OCI-M1 (cell line): Measurements from ENCODE around the gene DYNLT1.
"Not testable (repeated sequence)": the region's sequence is repeated elsewhere in the genome, so short reads cannot be mapped to it uniquely, and the experiment has no call there.

ENCODE experiments used
- DNase-seq: peaks from one replicate; lab custom pipeline; 2025; lab: John Stamatoyannopoulos, UW

DYNLT1 gene

DNA sequence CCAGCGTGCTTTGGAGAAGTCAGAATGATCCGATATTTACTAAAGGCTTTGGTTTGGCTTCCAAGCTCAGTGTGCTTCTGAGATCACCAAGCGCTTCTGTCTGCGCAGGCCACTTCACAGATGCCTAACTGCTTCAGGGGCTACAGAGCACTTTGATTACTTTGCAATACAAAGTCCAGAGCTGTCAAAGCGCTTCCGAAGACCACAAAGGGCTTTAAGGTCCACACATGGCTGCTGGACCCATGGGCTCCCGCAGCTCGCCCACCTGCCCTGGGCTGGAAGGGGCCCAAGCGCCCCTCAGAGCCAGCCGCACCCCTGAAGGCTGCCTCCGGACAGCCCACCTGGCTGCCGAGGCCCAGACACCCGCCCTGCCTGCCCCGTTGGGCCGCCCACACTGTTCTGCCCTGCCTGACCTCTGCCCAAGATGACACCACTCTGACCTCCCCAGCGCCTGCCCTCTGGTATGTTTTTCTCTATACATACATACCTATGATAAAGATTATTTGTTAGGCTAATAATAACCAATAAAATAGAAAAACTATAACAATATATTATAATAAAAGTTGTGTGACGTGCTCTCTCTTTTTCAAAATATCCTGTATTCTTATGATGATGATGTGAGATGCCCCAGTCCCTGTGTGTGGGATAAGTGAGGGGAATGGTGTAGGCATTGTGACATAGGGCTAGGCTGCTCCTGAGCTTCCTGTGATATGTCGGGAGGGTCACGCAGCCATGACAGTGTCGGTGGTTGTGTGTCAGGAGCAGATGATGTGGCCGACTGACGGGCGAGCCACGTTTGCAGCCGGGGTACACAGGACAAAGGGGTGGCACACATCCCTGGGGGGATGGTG lies 22.6 kb downstream of the DYNLT1 start:
- no peak for DNase-seq

DNA sequence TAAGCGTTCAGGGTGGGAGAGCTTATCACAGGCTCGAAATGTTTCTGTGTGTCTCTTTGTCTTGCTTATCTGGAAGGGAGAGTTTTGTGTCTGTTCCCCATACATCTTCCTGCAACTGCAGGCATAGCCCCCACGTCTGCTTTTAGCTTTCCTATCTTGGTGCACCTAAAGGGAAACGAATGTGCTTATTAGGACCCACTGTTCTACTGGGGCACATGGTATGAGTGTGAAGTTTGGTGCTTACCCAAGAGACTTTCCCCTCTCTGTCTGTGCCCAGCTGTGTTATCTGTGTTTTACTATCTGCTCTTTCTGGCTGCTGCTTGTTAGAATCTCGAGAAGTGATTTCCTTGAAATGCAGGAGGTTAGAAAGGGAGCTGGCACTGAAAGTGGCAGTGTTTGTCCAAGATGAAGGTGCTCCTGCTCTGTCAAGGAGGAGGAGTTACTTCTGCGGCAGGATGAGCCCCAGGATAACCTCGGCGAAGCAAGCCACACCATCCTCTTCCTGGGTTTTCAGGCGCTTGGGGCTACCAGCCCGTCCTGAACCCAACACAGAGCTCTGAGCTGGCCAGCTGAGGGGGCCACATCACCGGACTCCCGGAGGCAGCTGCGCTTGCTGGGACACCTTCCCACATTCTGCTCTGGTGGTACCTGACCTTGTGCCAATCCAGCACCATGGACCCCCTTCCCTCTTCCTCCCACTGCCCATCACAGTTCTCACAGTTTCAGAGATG lies 23.4 kb downstream of the DYNLT1 start:
- DNase-seq, result no peak

GRCh38 chr6:158619922-158620801 lies 24.4 kb downstream of the DYNLT1 start:
- no peak for DNase-seq

DNA sequence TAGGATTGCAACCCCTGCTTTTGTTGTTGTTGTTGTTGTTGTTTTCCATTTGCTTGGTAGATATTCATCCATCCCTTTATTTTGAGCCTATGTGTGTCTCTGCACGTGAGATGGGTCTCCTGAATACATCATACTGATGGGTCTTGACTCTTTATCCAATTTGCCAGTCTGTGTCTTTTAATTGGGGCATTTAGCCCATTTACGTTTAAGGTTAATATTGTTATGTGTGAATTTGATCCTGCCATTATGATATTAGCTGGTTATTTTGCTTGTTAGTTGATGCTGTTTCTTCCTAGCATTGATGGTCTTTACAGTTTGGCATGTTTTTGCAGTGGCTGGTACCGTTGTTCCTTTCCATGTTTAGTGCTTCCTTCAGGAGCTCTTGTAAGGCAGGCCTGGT lies 26.3 kb downstream of the DYNLT1 start:
- not testable (repeated sequence) for DNase-seq

DNA sequence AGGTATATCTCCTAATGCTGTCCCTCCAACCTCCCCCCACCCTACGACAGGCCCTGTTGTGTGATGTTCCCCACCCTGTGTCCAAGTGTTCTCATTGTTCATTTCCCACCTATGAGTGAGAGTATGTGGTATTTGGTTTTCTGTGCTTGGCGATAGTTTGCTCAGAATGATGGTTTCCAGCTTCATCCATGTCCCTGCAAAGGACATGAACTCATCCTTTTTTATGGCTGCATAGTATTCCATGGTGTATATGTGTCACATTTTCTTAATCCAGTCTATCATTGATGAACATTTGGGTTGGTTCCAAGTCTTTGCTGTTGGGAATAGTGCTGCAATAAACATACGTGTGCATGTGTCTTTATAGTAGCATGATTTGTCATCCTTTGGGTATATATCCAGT lies 29.9 kb downstream of the DYNLT1 start:
- not testable (repeated sequence) for DNase-seq

- DNase-seq, result no peak
Measured at GRCh38 chr6:158611541-158612370, 32.8 kb downstream of the DYNLT1 start.

- no peak for DNase-seq
Measured at GRCh38 chr6:158611039-158611438, 33.5 kb downstream of the DYNLT1 start.

- DNase-seq, result no peak
Measured at GRCh38 chr6:158610319-158610968, 34.1 kb downstream of the DYNLT1 start.

DNA sequence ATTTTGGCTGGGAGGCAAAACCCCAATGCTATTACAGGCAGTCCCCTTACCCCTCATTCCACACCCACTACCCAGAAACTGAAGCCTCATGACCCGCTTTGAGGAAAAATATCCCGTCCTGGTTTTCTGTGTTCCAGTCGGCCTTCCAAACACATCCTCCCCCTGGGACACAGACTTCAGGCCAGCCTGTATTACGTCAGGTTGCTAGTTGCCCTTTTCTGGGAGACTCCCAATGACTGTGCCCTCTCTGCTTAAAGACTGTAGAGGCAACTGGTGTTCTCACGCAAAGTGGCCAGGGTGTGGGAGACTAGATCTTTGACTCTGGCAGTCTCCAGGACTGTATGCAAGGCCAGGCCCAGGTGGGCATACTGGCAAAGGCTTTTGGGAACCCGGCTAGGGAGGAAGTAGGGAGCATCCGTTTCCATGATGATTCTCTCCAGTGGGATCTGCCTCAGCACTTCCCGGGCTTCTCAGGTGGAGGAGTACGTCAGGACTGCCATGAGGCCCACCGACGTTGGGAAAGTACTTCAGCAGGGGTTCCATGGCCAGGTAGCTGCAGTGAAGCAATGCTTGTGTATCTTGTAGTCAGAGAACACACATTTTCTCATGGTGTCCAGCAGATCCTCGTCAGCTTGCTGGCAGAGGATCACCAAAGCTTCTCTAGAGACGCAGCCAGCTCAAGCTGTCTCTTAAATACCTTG lies 34.9 kb downstream of the DYNLT1 start:
- DNase-seq, result no peak

DNA sequence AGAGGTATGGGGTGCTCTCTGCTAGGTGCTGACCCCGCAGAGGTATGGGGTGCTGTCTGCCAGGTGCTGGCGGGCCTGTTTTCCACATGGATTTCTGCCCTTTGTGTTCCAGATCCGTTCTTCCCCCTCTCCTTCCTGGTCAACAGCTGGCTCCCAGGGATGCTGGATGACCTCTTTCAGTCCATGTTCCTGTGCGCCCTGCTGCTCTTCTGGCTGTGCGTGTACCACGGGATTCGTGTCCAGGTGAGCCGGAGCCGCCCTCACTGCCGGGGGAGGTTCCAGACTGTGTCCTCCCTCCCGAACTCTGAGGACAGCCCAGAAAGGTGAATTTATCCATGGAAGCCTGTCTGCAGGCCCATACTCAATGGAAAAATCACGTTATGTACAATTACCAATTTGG lies 36.3 kb downstream of the DYNLT1 start:
- DNase-seq, result no peak

- no peak for DNase-seq
Measured at GRCh38 chr6:158607411-158608170, 37.0 kb downstream of the DYNLT1 start.

- DNase-seq, result no peak
Measured at GRCh38 chr6:158606935-158607334, 37.6 kb downstream of the DYNLT1 start.

GRCh38 chr6:158606011-158606410 lies 38.5 kb downstream of the DYNLT1 start:
- not testable (repeated sequence) for DNase-seq

GRCh38 chr6:158605266-158605878 lies 39.2 kb downstream of the DYNLT1 start:
- DNase-seq, result peak; percentile 56

GRCh38 chr6:158604048-158604406 lies 40.5 kb downstream of the DYNLT1 start:
- DNase-seq, result no peak

- DNase-seq, result no peak
Measured at GRCh38 chr6:158603261-158604047, 41.1 kb downstream of the DYNLT1 start.

DNA sequence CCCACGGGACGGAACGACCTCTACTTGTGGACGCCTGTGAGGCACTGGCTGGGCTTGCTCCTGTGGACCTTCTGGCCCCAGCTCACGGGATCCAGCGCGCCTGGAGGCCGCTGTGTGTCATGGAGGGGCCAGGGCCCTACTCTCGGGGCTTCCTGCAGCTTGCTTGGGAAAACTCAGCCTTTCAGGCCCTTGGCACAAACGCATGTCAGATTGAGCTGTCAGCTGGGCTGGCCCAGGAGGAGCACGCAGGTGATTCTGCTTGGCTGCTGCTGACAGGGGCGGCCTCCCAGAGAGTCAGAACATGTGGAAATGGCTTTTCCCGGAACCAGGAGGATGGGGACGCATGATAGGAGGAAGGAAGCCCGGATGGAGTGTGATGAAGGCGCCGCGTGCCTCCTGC lies 44.9 kb downstream of the DYNLT1 start:
- DNase-seq, result no peak

DNA sequence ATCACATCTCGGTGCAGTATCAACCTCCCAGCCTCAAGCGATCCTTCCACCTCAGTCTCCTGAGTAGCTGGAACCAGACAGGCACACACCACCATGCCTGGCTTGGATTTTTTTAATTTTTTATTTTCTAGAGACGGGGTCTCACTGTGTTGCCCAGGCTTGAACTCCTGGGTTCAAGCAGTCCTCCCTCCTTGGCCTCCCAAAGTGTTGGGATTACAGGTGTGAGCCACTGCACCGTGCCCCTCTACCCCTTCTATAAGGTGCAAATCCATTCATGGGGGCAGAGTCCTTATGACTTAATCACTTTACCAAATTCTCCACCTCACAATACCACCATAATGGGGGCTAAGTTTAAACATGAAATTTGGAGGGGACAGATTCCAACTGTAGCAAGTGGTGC lies 47.0 kb downstream of the DYNLT1 start:
- DNase-seq, result no peak
